Effector memory CD4-positive, alpha-beta T cell (primary cell): ENCODE results near the gene SCG2.

Experiments
- DNase-seq, 3 donors: peaks; one replicate each; pipeline ENCODE4 v3.0.0-alpha.2; 2020
- H3K27ac ChIP-seq: 2 replicates; pipeline ENCODE4 v1.7.0; 2013; ENCODE audit warnings: mild to moderate bottlenecking, low read length, moderate library complexity; ENCODE audit not compliant: insufficient read depth, poor library complexity, severe bottlenecking
- H3K27me3 ChIP-seq: replicated peaks from 2 replicates; pipeline ENCODE4 v1.7.0; 2013; ENCODE audit warnings: mild to moderate bottlenecking, low read length; ENCODE audit not compliant: insufficient read depth, control insufficient read depth, poor library complexity, severe bottlenecking
- H3K36me3 ChIP-seq: 2 replicates; pipeline ENCODE4 v1.7.0; 2013; ENCODE audit warnings: mild to moderate bottlenecking, low read length, moderate library complexity; ENCODE audit not compliant: control insufficient read depth, insufficient read depth
- H3K4me1 ChIP-seq: 2 replicates; pipeline ENCODE4 v1.7.0; 2013; ENCODE audit warnings: low read length, mild to moderate bottlenecking; ENCODE audit not compliant: control insufficient read depth, insufficient read depth, poor library complexity, severe bottlenecking
- H3K4me3 ChIP-seq: 2 replicates; pipeline ENCODE4 v1.7.0; 2013; ENCODE audit warnings: low read length, low read depth, mild to moderate bottlenecking; ENCODE audit not compliant: insufficient read depth, poor library complexity, severe bottlenecking
- H3K9me3 ChIP-seq: 2 replicates; pipeline ENCODE4 v1.7.0; 2013; ENCODE audit warnings: mild to moderate bottlenecking, low read length, moderate library complexity; ENCODE audit not compliant: control insufficient read depth

Gene SCG2

DNA sequence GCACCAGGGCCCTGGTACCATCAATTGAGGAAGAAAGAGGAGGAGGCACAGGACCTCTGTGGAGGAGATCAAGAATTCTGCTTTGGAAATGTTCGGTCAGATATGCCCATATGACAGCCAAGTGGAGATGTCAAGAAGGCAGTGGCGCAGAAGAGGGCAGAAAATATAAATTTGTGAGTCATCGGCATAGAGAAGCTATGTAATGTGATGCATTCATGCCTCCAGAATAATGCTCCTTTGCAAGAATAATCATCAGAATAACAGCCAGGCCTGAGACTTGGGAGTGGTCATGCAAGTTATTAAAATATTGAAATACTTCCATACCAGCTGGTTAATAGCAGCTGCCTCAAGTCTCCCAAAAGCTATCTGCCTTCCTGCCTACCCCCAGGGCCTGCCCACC lies 32.1 kb upstream of the SCG2 start:
- DNase-seq: no peak
- Histone ChIP-seq H3K36me3 (no peaks in the 10 kb centered on the region), H3K4me3 (no peak overlapping the region), H3K27ac (no peak overlapping the region), H3K27me3 (no peaks in the 10 kb centered on the region), H3K9me3 (no peaks in the 10 kb centered on the region), H3K4me1 (no peaks in the 10 kb centered on the region)

DNA sequence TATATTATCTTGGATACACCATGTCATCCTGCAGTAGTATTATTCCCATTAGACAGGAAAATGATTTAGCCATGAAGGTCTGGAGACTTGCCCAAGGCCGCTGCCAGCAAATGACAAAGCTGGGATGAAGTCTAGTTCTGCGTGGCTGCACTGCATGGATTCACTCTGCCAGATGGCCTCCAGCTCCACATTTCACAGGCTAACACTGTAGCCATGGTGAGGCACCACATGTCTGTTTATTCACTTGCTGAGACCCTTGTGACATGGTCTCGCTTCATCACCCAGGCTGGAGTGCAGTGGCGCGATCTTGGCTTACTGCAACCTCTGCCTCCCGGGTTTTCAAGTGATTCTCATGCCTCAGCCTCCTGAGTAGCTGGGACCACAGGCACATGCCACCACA lies 31.5 kb upstream of the SCG2 start:
- no peak overlapping the region for H3K27ac ChIP-seq
- H3K4me3 ChIP-seq: no peak overlapping the region
- DNase-seq: no peak
- no peaks in the 10 kb centered on the region for H3K9me3 ChIP-seq
- H3K27me3 ChIP-seq: no peaks in the 10 kb centered on the region
- H3K4me1 ChIP-seq: no peaks in the 10 kb centered on the region
- H3K36me3 ChIP-seq: no peaks in the 10 kb centered on the region

DNA sequence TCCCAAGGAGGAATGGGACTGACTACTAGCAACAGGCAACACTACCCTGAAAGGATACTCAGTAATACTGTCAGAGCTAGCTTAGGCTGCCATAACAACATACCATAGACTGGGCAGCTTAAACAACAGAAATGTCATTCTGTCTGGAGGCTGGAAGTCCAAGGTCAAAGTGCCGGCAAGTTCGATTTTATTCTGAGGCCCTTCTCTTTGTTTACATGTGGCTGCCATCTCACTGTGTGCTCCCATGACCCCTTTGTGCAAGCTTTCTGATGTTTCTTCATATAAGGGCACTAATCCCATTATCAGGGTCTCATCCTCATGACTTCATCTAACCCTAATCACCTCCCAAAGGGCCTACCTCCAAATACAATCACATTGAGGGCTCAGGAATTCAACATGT lies 30.7 kb upstream of the SCG2 start:
- Histone ChIP-seq H3K27me3 (no peaks in the 10 kb centered on the region), H3K9me3 (no peaks in the 10 kb centered on the region), H3K4me1 (no peaks in the 10 kb centered on the region), H3K27ac (no peak overlapping the region), H3K36me3 (no peaks in the 10 kb centered on the region), H3K4me3 (no peak overlapping the region)
- no peak for DNase-seq

DNA sequence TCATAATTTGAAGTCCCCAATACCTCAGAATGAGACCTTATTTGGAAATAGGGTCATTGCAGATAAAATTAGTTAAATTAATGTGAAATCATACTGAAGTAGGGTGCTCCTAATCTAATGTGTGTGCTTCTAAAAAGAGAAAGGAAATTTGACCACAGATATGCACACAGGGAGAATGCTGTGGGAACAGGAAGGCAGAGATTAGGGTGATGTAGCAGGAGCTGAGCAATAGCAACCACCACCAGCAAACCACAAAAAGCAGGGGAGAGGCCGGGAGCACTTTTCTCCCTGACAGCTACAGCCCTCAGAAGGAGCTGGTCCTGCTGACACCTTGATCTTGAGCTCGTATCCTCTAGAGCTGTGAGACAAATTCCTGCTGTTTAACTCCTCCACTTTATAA lies 24.6 kb upstream of the SCG2 start:
- H3K4me3 ChIP-seq: no peak overlapping the region
- no peak for DNase-seq
- H3K9me3 ChIP-seq: no peaks in the 10 kb centered on the region
- H3K27me3 ChIP-seq: no peaks in the 10 kb centered on the region
- H3K36me3 ChIP-seq: no peaks in the 10 kb centered on the region
- no peak overlapping the region for H3K27ac ChIP-seq
- no peaks in the 10 kb centered on the region for H3K4me1 ChIP-seq

DNA sequence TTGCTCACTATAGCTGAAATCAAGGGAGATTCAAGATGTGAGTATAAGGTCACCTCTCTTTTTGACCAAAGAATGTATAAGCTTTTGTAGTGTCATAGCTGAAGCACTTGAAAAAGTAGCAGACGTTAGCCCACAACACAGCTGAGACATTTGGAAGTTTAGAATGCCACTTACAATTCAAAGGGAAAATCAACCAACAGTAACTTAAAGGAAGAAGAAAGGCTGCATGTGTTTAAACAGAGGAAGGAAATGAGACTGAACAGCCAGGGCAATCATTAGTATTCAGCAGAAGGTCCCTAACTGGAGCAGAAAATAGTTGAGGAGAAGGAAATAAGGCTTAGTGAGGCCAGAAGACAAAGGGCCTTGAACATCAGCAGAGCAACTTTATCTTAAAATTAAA lies 23.5 kb upstream of the SCG2 start:
- Histone ChIP-seq H3K9me3 (no peaks in the 10 kb centered on the region), H3K4me1 (no peaks in the 10 kb centered on the region), H3K4me3 (no peak overlapping the region), H3K27ac (no peak overlapping the region), H3K27me3 (no peaks in the 10 kb centered on the region), H3K36me3 (no peaks in the 10 kb centered on the region)
- no peak for DNase-seq

DNA sequence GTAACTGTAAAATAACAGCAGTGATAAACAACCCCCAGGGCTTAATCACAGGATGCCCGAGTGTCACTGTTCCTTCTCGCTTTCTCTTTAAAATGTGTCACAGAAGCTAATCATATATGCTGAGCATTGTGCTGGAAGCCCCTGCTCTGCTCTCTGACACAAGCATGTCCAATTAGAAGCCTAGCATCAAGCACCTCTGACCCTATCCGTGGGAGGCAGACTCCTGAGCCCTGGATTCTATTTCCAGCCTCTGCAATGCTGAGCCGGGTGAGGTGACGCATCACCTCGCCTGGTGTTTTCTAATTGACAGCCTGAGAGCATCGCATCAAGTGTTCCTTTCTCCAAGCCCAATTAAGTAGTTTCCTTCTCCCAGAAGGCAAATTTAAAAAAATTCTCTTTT lies 19.7 kb upstream of the SCG2 start:
- Histone ChIP-seq H3K4me1 (no peaks in the 10 kb centered on the region), H3K9me3 (no peaks in the 10 kb centered on the region), H3K27me3 (no peaks in the 10 kb centered on the region), H3K4me3 (no peak overlapping the region), H3K36me3 (no peaks in the 10 kb centered on the region), H3K27ac (no peak overlapping the region)
- DNase-seq: no peak

DNA sequence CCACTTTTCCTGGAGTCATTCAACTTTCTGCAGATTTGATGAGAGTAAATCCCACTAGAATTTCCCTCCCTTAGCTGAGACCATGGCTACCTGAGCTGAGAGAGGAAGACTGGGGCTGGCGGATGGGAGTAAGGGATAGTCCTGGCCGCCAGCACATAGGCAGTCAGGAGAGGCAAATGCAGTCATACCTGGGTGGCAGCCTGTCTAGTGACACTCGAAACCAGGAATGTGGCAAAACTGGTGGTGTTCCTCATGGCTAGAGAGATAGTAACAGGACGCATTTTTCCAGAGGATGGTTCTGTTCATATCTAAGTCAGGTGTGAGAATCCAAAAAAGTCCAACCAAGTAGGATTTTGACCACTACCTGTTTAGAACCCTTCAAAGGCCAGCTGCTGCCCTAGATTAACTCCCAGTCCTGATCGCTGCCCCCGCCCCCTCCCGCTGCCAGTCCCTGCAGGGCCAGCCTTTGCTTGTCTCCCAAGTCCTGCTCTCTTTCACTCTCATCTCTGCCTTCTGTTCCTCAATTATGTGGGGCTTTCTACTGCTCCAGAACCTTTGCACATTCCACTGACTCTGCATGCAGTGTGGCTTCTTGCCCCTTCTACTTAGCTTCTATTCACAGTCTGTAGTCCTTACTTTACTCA lies 17.4 kb upstream of the SCG2 start:
- DNase-seq: no peak
- no peaks in the 10 kb centered on the region for H3K9me3 ChIP-seq
- no peaks in the 10 kb centered on the region for H3K36me3 ChIP-seq
- no peaks in the 10 kb centered on the region for H3K4me1 ChIP-seq
- no peaks in the 10 kb centered on the region for H3K27me3 ChIP-seq
- no peak overlapping the region for H3K27ac ChIP-seq
- no peak overlapping the region for H3K4me3 ChIP-seq

DNA sequence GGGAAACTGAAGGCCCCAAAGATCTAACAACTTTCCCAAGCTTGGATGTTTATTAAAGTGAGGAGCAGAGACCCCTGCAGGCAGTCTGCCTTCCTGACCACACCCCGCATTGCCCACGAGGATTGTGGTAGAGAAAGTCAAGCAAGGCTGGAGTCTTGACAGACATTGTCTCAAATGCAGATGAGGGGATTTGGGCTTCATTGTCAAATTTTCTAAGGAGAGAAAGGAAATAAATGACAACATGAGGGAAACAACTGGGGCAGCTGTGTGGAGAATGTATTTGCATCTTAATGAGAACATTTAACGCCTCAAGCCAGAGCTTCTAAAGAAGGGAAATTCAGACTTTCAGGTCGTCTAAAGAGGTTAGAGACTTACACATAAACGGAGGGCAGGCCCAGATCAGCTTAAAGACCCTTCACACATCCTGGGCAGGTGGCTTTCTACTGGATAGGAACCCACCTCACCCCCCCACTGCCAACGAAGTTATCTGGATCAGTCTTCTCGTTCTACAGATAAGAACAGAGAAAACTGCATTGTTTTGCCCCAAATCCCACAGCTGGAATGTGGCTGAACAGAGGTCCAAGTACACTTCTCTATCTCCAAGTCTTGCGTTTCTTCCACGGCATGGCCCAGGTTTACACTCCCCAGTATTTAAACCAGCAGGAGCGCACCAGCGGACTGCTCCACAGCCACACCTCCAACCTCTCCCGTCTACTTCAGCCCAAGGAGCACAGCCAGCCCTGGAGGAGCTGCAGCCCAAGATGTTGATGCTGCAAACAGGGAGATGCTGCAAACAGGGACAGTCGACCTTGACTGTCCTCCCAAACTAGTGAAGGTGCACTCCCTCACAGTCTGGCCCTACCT lies 16.2 kb upstream of the SCG2 start:
- Histone ChIP-seq H3K4me1 (no peaks in the 10 kb centered on the region), H3K27me3 (no peaks in the 10 kb centered on the region), H3K36me3 (no peaks in the 10 kb centered on the region), H3K9me3 (no peaks in the 10 kb centered on the region), H3K27ac (no peak overlapping the region), H3K4me3 (no peak overlapping the region)
- no peak for DNase-seq

DNA sequence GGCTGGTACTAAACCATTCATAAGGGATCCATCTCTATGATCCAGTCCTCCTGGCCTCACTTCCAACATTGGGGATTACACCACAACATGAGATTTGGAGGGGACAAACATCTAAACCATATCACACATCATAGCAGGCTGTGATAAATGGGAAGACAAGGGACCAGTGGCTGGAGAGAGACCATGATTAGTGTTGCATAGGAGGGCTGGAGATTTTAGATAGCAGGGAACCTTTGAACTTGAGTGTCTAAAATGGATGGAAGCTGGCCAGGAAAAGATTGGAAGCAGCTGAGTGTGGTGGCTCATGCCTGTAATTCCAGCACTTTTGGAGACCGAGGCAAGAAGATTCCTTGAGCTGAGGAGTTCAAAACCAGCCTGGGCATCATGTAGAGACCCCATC lies 12.4 kb upstream of the SCG2 start:
- no peak overlapping the region for H3K4me3 ChIP-seq
- DNase-seq: no peak
- H3K36me3 ChIP-seq: no peaks in the 10 kb centered on the region
- no peak overlapping the region for H3K27ac ChIP-seq
- H3K4me1 ChIP-seq: no peaks in the 10 kb centered on the region
- no peaks in the 10 kb centered on the region for H3K9me3 ChIP-seq
- H3K27me3 ChIP-seq: no peaks in the 10 kb centered on the region
